Thoracic aorta (tissue), 2 donors: ENCODE measurements around the gene CNPY1. TPM values are rescaled to one million over a fixed set of nuclear protein-coding genes. Genes with fewer than 3 reads are reported as not detected.

ENCODE experiments used
- ATAC-seq: fragments of 150-250 bp; one replicate; pipeline ENCODE4 v1.8.0; 2017; ENCODE audit warnings: low read depth; ENCODE audit not compliant: insufficient number of reproducible peaks, low FRiP score
- DNase-seq: peaks from one replicate; pipeline ENCODE4 v3.0.0-alpha.2; 2020; ENCODE audit warnings: low spot score
- H3K27ac ChIP-seq, 2 donors: fragments of 200-600 bp; sonication (generic); 1 replicate in 1 of 2; 2 replicates in 1 of 2; pipeline ENCODE4 v1.5.1; 2016; ENCODE audit warnings: mild to moderate bottlenecking in 2 of 2, moderate library complexity in 2 of 2
- H3K27me3 ChIP-seq: fragments of 200-600 bp; sonication (generic); replicated peaks from 2 replicates; pipeline ENCODE4 v1.6.0; 2016; ENCODE audit warnings: mild to moderate bottlenecking; ENCODE audit not compliant: insufficient read depth
- H3K36me3 ChIP-seq: fragments of 200-600 bp; sonication (generic); one replicate; pipeline ENCODE4 v1.5.1; 2016
- H3K4me1 ChIP-seq, 2 donors: fragments of 200-600 bp; sonication (generic); 1 replicate in 1 of 2; 2 replicates in 1 of 2; pipeline versions ENCODE4 v1.5.1 to v1.6.0; 2016; ENCODE audit warnings: low read depth in 2 of 2, mild to moderate bottlenecking in 1 of 2; ENCODE audit not compliant: control insufficient read depth in 1 of 2
- H3K4me3 ChIP-seq: fragments of 200-600 bp; sonication (generic); 2 replicates; pipeline ENCODE4 v1.5.1; 2016; ENCODE audit warnings: mild to moderate bottlenecking
- H3K9me3 ChIP-seq: fragments of 200-600 bp; sonication (generic); 2 replicates; pipeline ENCODE4 v1.5.1; 2016
- CTCF ChIP-seq: fragments of 200-600 bp; sonication (generic); IDR thresholded peaks from one replicate; pipeline ENCODE4 v1.5.1; 2019; ENCODE audit warnings: antibody characterized with exemption
- total RNA-seq, 2 donors: library from RNA; depleted of rRNA; stranded (reverse); fragments of >200 nt; gene quantifications; one replicate each; pipeline versions ENCODE4 v1.1.0 to v1.2.3, GENCODE V29; 2016

The CNPY1 gene
- total RNA-seq, 2 donors from 2014 or later, result not detected

- Histone ChIP-seq H3K4me3 (no peak overlapping the region), H3K9me3 (no peaks in the 10 kb centered on the region), H3K36me3 (no peaks in the 10 kb centered on the region), H3K27ac (no peak overlapping the region), H3K27me3 (no peaks in the 10 kb centered on the region), H3K4me1 (no peaks in the 10 kb centered on the region)
- no peak for TF ChIP-seq CTCF
- DNase-seq (no peak), ATAC-seq (no peak)
These were observed 1.9 kb downstream of the CNPY1 start for GRCh38 chr7:155544485-155544884.

DNA sequence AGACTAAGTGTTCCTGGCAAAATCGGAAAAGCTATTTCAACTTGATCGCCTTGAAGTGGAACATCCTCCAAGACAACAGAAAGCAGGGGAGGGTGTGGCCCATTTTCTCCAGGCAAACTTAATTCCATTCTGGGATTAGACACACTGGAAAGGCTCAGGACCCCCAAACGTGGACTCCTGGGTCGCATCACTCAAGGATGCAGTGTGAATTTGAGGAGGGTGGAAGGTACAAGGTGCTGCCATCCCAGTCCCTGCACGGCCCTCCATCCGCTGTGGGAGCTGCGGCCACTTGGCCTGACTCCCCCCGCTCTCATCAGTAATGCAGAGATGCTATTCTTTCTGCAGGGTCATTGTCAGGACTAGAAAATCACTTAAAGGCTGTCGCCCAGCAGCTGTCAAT is 2.4 kb downstream of the CNPY1 start:
- no peaks in the 10 kb centered on the region for H3K27me3 ChIP-seq
- no peaks in the 10 kb centered on the region for H3K36me3 ChIP-seq
- no peak for TF ChIP-seq CTCF
- no peaks in the 10 kb centered on the region for H3K4me1 ChIP-seq
- no peak for DNase-seq
- no peak overlapping the region for H3K27ac ChIP-seq
- ATAC-seq, result no peak
- H3K9me3 ChIP-seq, result no peaks in the 10 kb centered on the region
- H3K4me3 ChIP-seq, result no peak overlapping the region

DNA sequence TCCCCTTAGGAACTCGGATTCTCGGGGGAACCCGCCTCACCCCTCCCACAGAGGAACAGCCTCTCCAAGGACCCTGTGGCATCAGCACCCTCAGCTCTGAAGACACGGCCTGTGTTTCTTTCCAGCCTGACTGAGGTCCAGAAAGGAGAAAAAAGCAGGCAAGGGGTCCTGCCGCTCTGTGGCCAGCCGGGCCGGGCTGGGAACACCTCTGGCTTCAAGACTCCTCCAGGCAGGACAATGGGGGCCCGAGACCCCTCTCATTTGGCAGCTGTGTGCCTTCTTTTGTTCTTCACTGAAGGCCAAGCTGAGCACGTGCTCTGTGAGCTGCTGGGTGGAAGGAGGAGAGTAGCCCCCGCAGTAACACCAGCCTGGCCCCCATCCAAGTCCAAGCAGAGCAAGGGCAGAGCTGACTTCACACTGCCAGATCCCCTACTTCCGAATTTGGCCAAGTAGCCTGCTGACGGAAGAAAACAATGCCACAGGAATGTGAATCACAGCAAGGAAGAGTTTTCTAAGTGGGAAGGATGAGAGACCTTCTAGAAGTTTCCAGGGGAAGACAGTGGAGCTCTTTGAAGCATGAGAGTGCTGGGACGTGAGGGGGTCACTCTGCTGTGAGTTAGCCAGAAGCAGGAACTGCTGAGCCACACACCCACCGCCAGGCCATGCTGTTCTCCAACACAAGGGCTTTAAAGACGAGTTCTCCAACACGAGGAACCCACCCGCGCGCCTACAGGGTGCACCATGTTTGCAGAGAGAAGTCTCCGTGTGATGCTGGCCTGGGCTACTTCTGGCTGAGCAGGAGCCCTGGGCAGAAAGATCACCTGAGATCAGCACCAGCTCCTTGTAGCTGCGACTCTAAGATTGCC is 3.1 kb downstream of the CNPY1 start:
- H3K27ac ChIP-seq, result no peak overlapping the region
- no peaks in the 10 kb centered on the region for H3K9me3 ChIP-seq
- no peaks in the 10 kb centered on the region for H3K4me1 ChIP-seq
- no peak for DNase-seq
- no peak for ATAC-seq
- no peaks in the 10 kb centered on the region for H3K27me3 ChIP-seq
- no peak overlapping the region for H3K4me3 ChIP-seq
- TF ChIP-seq CTCF, result no peak
- no peaks in the 10 kb centered on the region for H3K36me3 ChIP-seq

- no peak overlapping the region for H3K27ac ChIP-seq
- DNase-seq, result no peak
- no peaks in the 10 kb centered on the region for H3K27me3 ChIP-seq
- no peak for TF ChIP-seq CTCF
- H3K9me3 ChIP-seq, result no peaks in the 10 kb centered on the region
- no peaks in the 10 kb centered on the region for H3K4me1 ChIP-seq
- H3K4me3 ChIP-seq, result no peak overlapping the region
- no peaks in the 10 kb centered on the region for H3K36me3 ChIP-seq
- ATAC-seq, result no peak
These were observed 4.2 kb downstream of the CNPY1 start for GRCh38 chr7:155541986-155542675.

GRCh38 chr7:155540553-155540952 is 5.8 kb downstream of the CNPY1 start:
- DNase-seq (no peak), ATAC-seq (no peak)
- no peak for TF ChIP-seq CTCF
- no peaks in the 10 kb centered on the region for H3K27me3 ChIP-seq
- H3K27ac ChIP-seq, result no peak overlapping the region
- H3K36me3 ChIP-seq, result no peaks in the 10 kb centered on the region
- H3K4me1 ChIP-seq, result no peaks in the 10 kb centered on the region
- H3K9me3 ChIP-seq, result no peaks in the 10 kb centered on the region
- H3K4me3 ChIP-seq, result no peak overlapping the region
